ENCODE results near the gene SLC9A6.
"Not testable (repeated sequence)": the region's sequence is repeated elsewhere in the genome, so short reads cannot be mapped to it uniquely, and the experiment has no call there.

Gene SLC9A6

DNA sequence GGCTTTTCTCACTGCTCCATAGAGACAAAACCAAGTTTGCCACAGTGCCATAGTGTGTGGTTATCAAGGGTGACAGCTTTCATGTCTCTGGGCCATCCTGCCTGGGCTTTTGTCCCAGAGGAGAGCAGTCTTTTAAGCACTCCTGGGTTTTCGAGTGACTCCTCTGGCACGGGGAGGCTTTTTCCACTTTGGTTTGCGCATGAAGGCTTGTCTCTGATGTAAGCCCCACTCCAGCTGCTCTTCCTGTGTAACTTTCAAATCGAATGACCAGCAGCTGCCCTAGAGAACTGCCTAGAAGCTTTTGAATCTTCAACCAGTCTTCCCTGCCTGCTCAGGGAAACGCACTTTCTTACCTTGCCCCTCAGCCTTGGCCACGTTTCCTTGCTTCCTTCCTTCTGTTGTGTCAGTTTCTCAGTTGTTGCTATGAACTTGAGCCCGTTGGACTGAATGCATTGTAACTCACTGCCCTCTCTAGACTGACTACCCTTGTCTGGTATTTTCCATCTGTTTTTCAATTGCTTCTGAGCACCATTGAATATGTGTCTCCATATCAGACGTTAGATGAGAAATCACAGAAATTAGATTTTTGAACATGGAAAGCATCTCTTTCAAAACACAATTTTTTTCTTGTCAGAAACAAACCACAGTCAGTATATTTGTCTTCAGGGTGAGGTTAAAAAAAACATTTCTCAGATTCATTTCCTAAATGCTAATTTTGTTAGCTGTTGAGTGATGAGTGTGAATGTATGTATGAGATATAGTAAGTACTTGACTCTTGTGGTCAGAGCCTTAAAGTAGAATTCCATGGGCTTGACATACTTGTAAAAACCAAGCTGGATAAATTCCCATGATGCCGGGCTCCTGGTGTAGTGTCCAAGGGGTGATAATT lies 45.3 kb downstream of the SLC9A6 start:
- no peak for DNase-seq

DNA sequence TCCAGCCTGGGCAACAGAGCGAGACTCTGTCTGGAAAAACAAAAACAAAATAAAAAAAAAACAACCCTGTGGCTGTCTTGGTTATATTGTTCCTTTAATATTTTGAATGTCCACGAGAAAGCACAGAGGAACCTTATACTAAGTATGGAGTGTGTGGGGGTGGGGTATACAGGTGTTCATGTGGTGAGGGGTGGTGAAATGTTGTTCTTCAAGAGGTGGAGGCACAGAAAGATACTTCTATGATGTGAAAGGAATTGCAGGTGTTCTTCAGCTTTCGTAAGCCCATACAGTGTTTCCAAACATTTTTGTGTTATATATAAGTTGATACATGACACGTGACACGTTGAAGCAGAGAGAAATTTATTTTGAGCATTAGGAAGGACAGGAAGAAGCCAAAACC lies 46.4 kb downstream of the SLC9A6 start:
- no peak for DNase-seq

GRCh38 chrX:136032370-136032769 lies 47.1 kb downstream of the SLC9A6 start:
- no peak for DNase-seq

DNA sequence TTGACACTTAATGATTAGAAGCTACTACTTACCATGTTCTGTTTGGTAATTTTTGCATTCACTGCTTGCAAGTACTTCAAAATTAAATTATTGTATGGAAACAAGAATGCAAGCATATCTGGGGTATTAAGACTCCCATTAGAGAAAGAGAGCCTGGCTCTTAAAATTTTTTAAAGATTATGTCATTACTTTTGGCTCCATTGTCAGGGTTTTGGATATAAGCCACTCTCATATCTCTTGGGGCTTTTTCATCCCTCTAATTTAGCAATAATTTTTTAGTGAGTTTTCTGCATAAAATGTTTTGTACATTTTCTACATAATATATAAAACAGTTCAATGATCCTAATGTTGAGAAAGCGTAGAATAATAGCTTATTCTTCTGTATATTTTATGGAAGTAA lies 49.4 kb downstream of the SLC9A6 start:
- DNase-seq = no peak

- DNase-seq = no peak
Observed at GRCh38 chrX:136035663-136036062, 50.4 kb downstream of the SLC9A6 start.

GRCh38 chrX:136039485-136039884 lies 54.2 kb downstream of the SLC9A6 start:
- DNase-seq = no peak

- no peak for DNase-seq
Observed at GRCh38 chrX:136039968-136040367, 54.7 kb downstream of the SLC9A6 start.

- no peak for DNase-seq
Observed at GRCh38 chrX:136041254-136041812, 56.1 kb downstream of the SLC9A6 start.

DNA sequence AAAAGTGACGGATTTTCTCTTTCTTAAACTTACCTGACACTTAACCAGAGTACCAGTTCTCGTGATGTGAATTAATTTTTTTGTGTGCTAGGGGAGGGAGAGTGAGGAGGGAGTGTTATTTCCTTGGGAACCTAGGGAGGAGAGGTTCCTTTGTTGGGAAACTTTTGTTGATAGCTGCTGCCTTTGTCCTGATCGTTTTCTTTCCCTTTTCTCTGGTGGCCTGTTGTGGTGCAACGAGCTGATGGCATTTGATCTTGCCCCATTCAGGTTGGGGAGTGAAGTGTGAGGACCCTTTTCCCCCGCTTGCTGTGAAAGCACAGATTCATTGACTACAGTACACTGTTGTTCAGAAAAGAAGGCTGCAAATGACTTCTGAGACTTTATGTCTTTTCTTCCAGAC lies 59.8 kb downstream of the SLC9A6 start:
- DNase-seq = no peak

GRCh38 chrX:136046295-136047015 lies 61.2 kb downstream of the SLC9A6 start:
- no peak for DNase-seq

DNA sequence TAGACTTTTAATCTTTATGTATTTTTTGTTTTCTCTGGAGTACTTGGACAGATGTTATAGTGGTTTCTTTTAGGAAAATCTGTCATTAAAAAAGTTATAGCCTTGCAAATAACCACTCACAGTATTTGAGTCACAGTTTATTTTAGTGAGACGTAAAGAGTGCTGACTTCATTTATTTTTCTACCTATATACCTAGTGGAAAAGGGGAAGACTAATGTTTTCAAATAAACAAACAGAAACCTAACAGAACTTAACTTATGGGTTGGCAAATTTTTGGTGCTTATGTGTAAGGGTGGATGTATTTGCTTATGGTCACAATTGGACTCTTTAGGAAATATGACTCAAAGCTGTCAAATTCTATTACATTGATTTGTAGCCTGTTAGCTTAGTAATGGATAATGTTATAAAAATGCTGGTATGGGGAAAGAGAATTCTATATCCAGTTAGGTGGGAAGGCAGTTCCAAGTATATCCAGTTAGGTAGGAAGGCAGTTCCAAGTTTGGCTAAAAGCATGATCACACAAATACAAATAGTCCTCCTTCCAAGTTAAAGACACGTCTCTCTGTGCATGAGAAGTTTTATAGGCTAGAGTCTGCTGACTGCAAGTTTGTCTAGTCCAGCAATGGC lies 61.9 kb downstream of the SLC9A6 start:
- no peak for DNase-seq

GRCh38 chrX:136047969-136048368 lies 62.7 kb downstream of the SLC9A6 start:
- no peak for DNase-seq

DNA sequence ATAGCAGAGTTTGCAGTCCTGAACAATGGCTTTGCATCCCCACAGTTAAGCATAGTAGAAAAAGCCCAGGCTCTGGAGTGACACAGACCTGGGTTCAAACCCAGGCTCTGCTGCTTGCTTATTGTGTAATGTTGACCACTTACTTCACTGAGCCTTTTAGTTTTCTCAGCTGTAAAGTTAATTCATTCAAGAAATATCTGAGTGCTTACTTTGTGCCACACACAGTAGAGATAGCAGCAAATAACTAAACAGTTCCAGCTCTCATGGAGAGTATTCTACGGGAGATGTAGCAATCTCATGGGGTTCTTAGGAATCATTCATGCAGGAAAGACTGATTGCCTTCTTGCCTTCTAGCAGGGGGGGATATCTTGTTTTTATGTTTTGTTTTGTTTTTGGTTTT lies 63.2 kb downstream of the SLC9A6 start:
- no peak for DNase-seq

DNA sequence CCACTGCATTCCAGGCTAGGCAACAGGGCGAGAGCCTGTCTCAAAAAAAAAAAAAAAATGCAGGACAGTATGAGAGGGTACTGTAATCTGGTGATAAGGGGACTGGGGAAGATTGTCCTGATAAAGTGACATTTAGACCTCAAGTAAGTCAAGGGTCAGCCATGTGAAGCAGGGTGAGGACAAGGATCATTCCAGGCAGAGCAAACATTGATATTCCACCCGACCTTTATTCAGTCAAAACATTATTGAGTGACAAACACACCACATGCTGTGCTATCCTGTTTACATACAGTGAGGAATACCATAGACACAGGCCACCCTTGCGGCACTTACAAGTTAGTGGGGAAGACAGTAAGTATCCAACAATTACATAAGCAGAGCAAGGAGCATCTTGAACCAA lies 64.4 kb downstream of the SLC9A6 start:
- DNase-seq = no peak

- DNase-seq = not testable (repeated sequence)
Observed at GRCh38 chrX:136050875-136051274, 65.6 kb downstream of the SLC9A6 start.

- DNase-seq = no peak
Observed at GRCh38 chrX:136051611-136052010, 66.4 kb downstream of the SLC9A6 start.

- no peak for DNase-seq
Observed at GRCh38 chrX:136055651-136056221, 70.5 kb downstream of the SLC9A6 start.

DNA sequence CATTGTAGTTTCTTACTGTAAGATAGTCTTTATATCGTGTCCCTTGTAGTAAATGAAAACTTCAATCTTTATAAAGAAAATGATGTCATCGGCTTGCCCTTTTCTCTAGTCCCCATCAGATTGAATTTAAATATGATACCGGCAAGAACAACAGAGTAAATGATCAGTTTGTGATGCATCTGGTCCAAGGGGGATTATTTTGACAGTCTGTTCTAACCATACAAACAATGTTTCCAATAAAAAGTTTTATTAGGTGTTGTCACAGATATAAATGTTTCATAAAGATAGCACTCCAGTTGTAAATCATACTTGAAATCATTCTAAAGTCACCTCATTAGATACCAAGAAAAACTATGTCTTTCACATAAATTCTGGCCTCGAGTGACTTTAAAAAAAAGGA lies 72.3 kb downstream of the SLC9A6 start:
- no peak for DNase-seq

DNA sequence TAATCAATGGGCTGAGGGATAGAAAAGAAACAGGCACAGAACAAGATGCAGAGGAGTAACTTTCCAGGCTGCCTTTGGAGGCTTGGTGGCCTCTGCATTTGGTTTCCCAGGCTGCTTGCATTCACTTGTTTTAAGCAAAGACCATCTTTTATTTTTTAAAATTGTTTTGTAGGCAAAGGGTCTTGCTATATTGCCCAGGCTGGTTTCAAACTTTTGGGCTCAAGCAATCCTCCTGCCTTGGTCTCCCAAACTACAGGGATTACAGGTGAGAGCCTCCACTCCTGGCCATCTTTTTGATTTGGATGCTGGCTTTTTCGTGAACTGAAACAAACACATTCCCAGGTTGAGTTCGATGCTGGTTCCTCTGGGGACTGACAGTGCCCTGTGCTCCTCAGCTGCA lies 74.1 kb downstream of the SLC9A6 start:
- DNase-seq = no peak

DNA sequence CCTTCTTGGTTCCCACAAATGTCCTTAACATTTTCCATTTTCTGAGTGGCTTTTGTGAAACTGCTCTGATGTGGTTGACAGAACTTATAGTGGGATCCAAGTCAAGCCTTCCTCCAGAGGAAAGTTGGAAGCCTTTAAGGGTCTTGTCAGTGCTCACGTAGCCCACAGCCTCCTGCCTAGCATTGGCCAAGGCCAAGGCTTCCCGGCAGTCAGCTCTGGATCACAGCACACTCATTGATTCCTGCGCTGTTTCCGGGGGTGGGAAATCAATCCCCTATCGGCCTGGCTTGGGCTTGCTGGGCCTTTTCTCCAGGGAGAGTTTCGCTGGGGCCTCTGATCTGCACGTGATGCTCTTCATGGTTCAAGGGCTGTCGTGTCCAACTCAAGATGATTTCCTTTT lies 76.1 kb downstream of the SLC9A6 start:
- DNase-seq = no peak

DNA sequence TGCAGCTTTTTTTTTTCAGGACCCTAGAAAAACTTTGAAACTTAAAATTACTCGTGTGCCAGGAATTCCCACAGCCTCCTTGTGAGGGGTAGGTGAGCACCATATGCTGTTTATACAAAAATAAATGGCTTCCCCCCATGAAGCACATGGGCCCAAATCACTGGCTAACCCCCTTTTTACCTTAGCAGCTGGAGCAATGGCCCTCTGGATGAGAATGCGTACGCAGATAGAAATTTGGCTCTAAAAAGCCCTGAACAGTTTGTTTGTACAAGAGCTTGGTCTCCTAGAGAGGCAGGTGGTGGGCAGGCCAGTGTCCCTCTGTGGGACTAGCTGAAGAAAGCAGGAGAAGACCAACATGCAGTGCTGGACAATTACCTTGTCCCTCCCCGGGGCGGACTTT lies 76.5 kb downstream of the SLC9A6 start:
- DNase-seq = no peak

- DNase-seq = no peak
Observed at GRCh38 chrX:136063340-136064079, 78.3 kb downstream of the SLC9A6 start.
